Neural cell (in vitro differentiated cells): ENCODE data around the gene CLCN1.

Source experiments
- CTCF ChIP-seq: fragments of 450-650 bp; IDR thresholded peaks from 2 replicates; pipeline ENCODE4 v1.5.1; 2014; ENCODE audit warnings: antibody characterized with exemption, mild to moderate bottlenecking, moderate library complexity; ENCODE audit not compliant: poor library complexity, severe bottlenecking
- EZH2 ChIP-seq: fragments of 200-600, 300-800 bp; shearing (Covaris generic), sonication (generic); IDR thresholded peaks from 2 replicates; pipeline ENCODE4 v1.6.1; 2014; ENCODE audit warnings: antibody characterized with exemption, low read length, borderline replicate concordance, mild to moderate bottlenecking; ENCODE audit not compliant: insufficient read depth, poor library complexity, severe bottlenecking
- MXI1 ChIP-seq: fragments of 450-650 bp; conservative IDR thresholded peaks from 2 replicates; pipeline ENCODE4 v1.6.1; 2014; ENCODE audit warnings: antibody characterized with exemption, mild to moderate bottlenecking; ENCODE audit not compliant: poor library complexity, severe bottlenecking
- POLR2AphosphoS5 ChIP-seq: IDR thresholded peaks from 2 replicates; pipeline ENCODE4 v1.6.1; 2012
- RAD21 ChIP-seq: fragments of 450-650 bp; conservative IDR thresholded peaks from 2 replicates; pipeline ENCODE4 v1.6.1; 2014; ENCODE audit warnings: antibody characterized with exemption, mild to moderate bottlenecking, moderate library complexity
- REST ChIP-seq: IDR thresholded peaks from 2 replicates; pipeline ENCODE4 v1.6.1; 2012; ENCODE audit warnings: borderline replicate concordance

- TF ChIP-seq POLR2AphosphoS5, result no peak
- no peak for TF ChIP-seq CTCF
- TF ChIP-seq MXI1, result no peak
- no peak for TF ChIP-seq EZH2
- no peak for TF ChIP-seq RAD21
- TF ChIP-seq REST, result no peak
These were observed 44.7 kb upstream of the CLCN1 start for GRCh38 chr7:143271240-143271639.
